ENCODE measurements around the gene PROCA1. TPM values are rescaled to one million over a fixed set of nuclear protein-coding genes. Genes with fewer than 3 reads are reported as not detected.
A peak's percentile ranks its signal among the peaks of the same experiment; 100 is the strongest.

The PROCA1 gene
- total RNA-seq, 1 experiment from 2014 or later: 4.4 TPM

DNA sequence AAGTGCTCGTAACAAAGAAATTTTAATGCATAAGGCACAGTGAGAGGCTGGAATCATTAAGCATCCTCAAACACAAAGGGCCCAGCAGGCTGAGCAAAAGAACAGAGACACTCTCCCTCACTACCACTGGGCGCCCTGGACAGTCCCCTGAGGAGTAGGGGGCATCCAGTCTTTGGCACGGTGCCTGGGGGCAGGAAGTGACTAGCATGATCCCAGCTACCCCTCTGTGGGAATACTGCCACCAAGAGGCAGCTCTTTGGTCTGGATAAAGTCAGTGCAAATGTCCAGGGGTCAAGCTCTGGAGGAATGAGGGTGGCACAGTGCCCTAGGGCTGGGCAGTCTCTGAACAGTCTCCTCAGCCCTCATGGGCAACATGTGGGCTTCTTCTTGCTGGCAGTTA lies 2.6 kb upstream of the PROCA1 start:
- H3K9me3 ChIP-seq: no peaks in the 10 kb centered on the region
- no peaks in the 10 kb centered on the region for H3K27me3 ChIP-seq (replicated peaks; ENCODE audit: control insufficient read depth, insufficient read depth, low read length)
- TF ChIP-seq, protein P1, sequence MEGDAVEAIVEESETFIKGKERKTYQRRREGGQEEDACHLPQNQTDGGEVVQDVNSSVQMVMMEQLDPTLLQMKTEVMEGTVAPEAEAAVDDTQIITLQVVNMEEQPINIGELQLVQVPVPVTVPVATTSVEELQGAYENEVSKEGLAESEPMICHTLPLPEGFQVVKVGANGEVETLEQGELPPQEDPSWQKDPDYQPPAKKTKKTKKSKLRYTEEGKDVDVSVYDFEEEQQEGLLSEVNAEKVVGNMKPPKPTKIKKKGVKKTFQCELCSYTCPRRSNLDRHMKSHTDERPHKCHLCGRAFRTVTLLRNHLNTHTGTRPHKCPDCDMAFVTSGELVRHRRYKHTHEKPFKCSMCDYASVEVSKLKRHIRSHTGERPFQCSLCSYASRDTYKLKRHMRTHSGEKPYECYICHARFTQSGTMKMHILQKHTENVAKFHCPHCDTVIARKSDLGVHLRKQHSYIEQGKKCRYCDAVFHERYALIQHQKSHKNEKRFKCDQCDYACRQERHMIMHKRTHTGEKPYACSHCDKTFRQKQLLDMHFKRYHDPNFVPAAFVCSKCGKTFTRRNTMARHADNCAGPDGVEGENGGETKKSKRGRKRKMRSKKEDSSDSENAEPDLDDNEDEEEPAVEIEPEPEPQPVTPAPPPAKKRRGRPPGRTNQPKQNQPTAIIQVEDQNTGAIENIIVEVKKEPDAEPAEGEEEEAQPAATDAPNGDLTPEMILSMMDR (IDR thresholded peaks at IDR 0.05; ENCODE audit: insufficient read depth in 1 of 2, low read depth in 1 of 2, low read length in 1 of 2, severe bottlenecking in 1 of 2, unreplicated experiment in 1 of 2): no peak
- no peaks in the 10 kb centered on the region for H3K36me3 ChIP-seq (ENCODE audit: control insufficient read depth, insufficient read depth, low read length)
- no peaks in the 10 kb centered on the region for H3K9me3 Mint-ChIP-seq (ENCODE audit: unreplicated experiment)
- H3K4me1 ChIP-seq: peaks cover 17% of the 10 kb centered on the region
- no peaks in the 10 kb centered on the region for H3K27me3 Mint-ChIP-seq (ENCODE audit: insufficient read depth, unreplicated experiment)
- intact Hi-C loops (cut with micrococcal nuclease; ENCODE audit: unreplicated experiment): no loop called here
- no peak overlapping the region for H3K4me3 ChIP-seq (ENCODE audit: low read depth, low read length)
- DNase-seq: no peak
- POLR2A ChIA-PET: no interaction called here
- peaks cover 20% of the 10 kb centered on the region for H3K4me1 Mint-ChIP-seq (ENCODE audit: low read depth, unreplicated experiment)
- no peak overlapping the region for H3K4me3 Mint-ChIP-seq (ENCODE audit: unreplicated experiment)
- H3K27ac Mint-ChIP-seq (ENCODE audit: unreplicated experiment): no peak overlapping the region
- peaks cover 24% of the 10 kb centered on the region for H3K36me3 Mint-ChIP-seq (ENCODE audit: insufficient read depth, unreplicated experiment)
- CTCF ChIA-PET: no interaction called here
- no TSS peak for BruUV-seq (replicated peaks)

DNA sequence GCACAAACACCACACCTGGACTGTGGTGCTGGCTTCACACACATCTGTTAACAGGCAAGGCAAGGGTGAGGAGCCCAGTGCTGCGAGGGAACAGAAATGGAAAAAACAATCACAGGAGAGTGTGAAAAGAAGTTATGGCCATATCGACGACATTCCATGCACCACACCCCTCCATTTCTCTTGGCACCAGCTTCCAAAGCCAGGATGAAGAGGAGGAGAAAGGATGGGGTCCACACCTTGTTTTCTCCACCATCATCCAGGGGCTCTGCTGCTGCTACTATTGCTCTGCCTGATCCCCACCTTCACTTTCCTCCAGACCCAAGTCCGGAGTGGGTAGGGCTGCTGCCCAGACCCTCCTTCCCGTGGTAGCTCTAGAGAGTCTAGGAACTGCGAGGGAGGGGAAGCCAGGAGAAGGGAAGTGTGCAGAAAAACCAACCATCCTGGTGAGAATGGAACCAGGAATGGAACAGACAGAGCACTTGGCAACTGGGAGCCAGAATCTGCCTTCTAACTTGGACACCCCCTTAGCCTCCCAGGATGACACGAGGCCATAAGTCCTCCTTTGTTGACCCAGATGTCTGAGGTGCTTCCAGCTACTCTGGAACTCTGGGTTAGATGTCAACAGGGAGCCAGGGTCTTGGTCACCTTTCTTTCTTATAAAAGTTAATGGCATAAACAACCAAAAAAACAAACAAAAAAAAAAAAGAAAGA lies 1.2 kb upstream of the PROCA1 start:
- peak overlapping the region; percentile 82 for H3K4me3 Mint-ChIP-seq (ENCODE audit: unreplicated experiment)
- no peak overlapping the region for H3K27ac Mint-ChIP-seq (ENCODE audit: unreplicated experiment)

DNA sequence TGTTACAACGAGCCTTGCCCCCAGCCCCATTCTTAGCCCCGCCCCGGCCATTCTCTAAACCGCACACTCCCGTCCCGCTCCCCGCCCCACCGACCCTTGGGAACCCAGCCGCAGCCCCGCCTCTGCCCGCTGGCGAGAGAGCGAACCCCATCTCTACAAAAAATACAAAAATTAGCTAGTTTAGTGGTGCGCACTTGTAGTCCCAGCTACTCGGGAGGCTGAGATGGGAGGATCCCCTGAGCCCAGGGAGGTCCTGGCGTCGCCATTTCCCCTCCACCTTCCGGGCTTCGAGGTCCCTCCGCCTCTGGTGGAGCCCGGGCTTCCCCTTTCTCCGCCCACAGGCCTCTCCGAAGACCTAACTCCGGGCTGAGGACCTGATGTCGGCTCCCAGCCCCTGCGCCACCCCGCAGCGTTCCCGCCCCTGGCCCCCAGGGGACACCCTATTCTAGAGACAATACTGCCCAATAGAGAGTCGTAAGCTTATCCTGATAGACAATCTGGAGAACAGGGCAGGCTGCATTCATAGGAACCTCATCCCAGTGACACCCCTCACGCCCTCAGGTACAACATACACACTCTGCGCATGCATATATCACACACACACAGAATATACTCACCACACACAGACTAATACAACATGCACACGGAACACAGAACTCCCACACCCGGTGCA lies 480 bp upstream of the PROCA1 start:
- peaks cover 6% of the 10 kb centered on the region for H3K4me1 Mint-ChIP-seq (ENCODE audit: low read depth, unreplicated experiment)
- DNase-seq: peak in 1 of 2 experiments; percentile 35
- BruUV-seq (replicated peaks): no TSS peak
- no peaks in the 10 kb centered on the region for H3K27me3 Mint-ChIP-seq (ENCODE audit: insufficient read depth, unreplicated experiment)
- Histone ChIP-seq H3K9me3 (no peaks in the 10 kb centered on the region), H3K4me1 (peaks cover 11% of the 10 kb centered on the region), H3K36me3 (ENCODE audit: control insufficient read depth, insufficient read depth, low read length) (no peaks in the 10 kb centered on the region), H3K4me3 (ENCODE audit: low read depth, low read length) (no peak overlapping the region), H3K27me3 (replicated peaks; ENCODE audit: control insufficient read depth, insufficient read depth, low read length) (no peaks in the 10 kb centered on the region)
- ChIA-PET POLR2A (no interaction called here), CTCF (interaction anchor here (0.8 kb wide), 1 partner anchor 15 kb away, joined by 5 read pairs; no protein-coding TSS in a partner anchor)
- H3K4me3 Mint-ChIP-seq (ENCODE audit: unreplicated experiment): peak overlapping the region; percentile 82
- peak overlapping the region; percentile 87 for H3K27ac Mint-ChIP-seq (ENCODE audit: unreplicated experiment)
- peaks cover 30% of the 10 kb centered on the region for H3K36me3 Mint-ChIP-seq (ENCODE audit: insufficient read depth, unreplicated experiment)
- TF ChIP-seq, protein P1 (IDR thresholded peaks at IDR 0.05; ENCODE audit: insufficient read depth in 1 of 2, low read depth in 1 of 2, low read length in 1 of 2, severe bottlenecking in 1 of 2, unreplicated experiment in 1 of 2): no peak
- intact Hi-C loops (cut with micrococcal nuclease; ENCODE audit: unreplicated experiment): no loop called here
- no peaks in the 10 kb centered on the region for H3K9me3 Mint-ChIP-seq (ENCODE audit: unreplicated experiment)

More for the DNA sequence above, 1.2 kb upstream of the PROCA1 start:
- ChIA-PET POLR2A (no interaction called here), CTCF (interaction anchor here (0.7 to 0.8 kb wide), 2 partner anchors 14 to 162 kb away, joined by 5 read pairs; no protein-coding TSS in a partner anchor)
- TF ChIP-seq, protein P1 (IDR thresholded peaks at IDR 0.05; ENCODE audit: insufficient read depth in 1 of 2, low read depth in 1 of 2, low read length in 1 of 2, severe bottlenecking in 1 of 2, unreplicated experiment in 1 of 2): no peak
- no peak for DNase-seq
- Mint-ChIP-seq H3K4me1 (ENCODE audit: low read depth, unreplicated experiment) (peaks cover 6% of the 10 kb centered on the region), H3K9me3 (ENCODE audit: unreplicated experiment) (no peaks in the 10 kb centered on the region), H3K36me3 (ENCODE audit: insufficient read depth, unreplicated experiment) (peaks cover 23% of the 10 kb centered on the region), H3K27me3 (ENCODE audit: insufficient read depth, unreplicated experiment) (no peaks in the 10 kb centered on the region)
- Histone ChIP-seq H3K4me3 (ENCODE audit: low read depth, low read length) (no peak overlapping the region), H3K27me3 (replicated peaks; ENCODE audit: control insufficient read depth, insufficient read depth, low read length) (no peaks in the 10 kb centered on the region), H3K4me1 (peaks cover 11% of the 10 kb centered on the region), H3K36me3 (ENCODE audit: control insufficient read depth, insufficient read depth, low read length) (no peaks in the 10 kb centered on the region), H3K9me3 (no peaks in the 10 kb centered on the region)
- intact Hi-C loops (cut with micrococcal nuclease; ENCODE audit: unreplicated experiment): no loop called here
- no TSS peak for BruUV-seq (replicated peaks)

All from Caco-2 (cell line).